RWPE2 (cell line): Measurements from ENCODE around the gene CRTC2.

ENCODE experiments used
- ATAC-seq: fragments of 200-7000 bp; cut with Tn5 transposase; 3 replicates; pipeline ENCODE4 v1.9.1; 2021; ENCODE audit warnings: low read depth
- DNase-seq: peaks from one replicate; pipeline ENCODE4 v3.0.0-alpha.2; 2020; ENCODE audit warnings: low spot score
- H3K27ac ChIP-seq: fragments of 450-650 bp; 2 replicates; pipeline ENCODE4 v1.5.1; 2017; ENCODE audit warnings: mild to moderate bottlenecking; ENCODE audit not compliant: poor library complexity, severe bottlenecking
- H3K27me3 ChIP-seq: fragments of 250-450 bp; sonication (Bioruptor Pico); 2 replicates; pipeline ENCODE4 v1.5.1; 2021; ENCODE audit warnings: mild to moderate bottlenecking, moderate library complexity; ENCODE audit not compliant: insufficient read depth, poor library complexity, severe bottlenecking
- H3K36me3 ChIP-seq: fragments of 250-450 bp; sonication (Bioruptor Pico); 2 replicates; pipeline ENCODE4 v1.5.1; 2020; ENCODE audit warnings: low read depth, mild to moderate bottlenecking, moderate library complexity
- H3K4me1 ChIP-seq: fragments of 250-450 bp; sonication (Bioruptor Pico); 2 replicates; pipeline ENCODE4 v1.5.1; 2021; ENCODE audit warnings: mild to moderate bottlenecking, moderate library complexity; ENCODE audit not compliant: insufficient read depth, poor library complexity, severe bottlenecking
- H3K4me3 ChIP-seq: fragments of 250-450 bp; sonication (Bioruptor Pico); 2 replicates; pipeline ENCODE4 v1.5.1; 2021; ENCODE audit warnings: mild to moderate bottlenecking, moderate library complexity; ENCODE audit not compliant: severe bottlenecking
- H3K9me3 ChIP-seq: fragments of 250-450 bp; sonication (Bioruptor Pico); 2 replicates; pipeline ENCODE4 v1.5.1; 2021; ENCODE audit warnings: mild to moderate bottlenecking, moderate library complexity; ENCODE audit not compliant: severe bottlenecking
- TF ChIP-seq, protein P1 (sequence below): fragments of 450-650 bp; IDR thresholded peaks from one replicate; pipeline ENCODE4 v1.5.1; 2017; ENCODE audit warnings: mild to moderate bottlenecking, moderate library complexity; ENCODE audit not compliant: poor library complexity, severe bottlenecking

CRTC2 gene

DNA sequence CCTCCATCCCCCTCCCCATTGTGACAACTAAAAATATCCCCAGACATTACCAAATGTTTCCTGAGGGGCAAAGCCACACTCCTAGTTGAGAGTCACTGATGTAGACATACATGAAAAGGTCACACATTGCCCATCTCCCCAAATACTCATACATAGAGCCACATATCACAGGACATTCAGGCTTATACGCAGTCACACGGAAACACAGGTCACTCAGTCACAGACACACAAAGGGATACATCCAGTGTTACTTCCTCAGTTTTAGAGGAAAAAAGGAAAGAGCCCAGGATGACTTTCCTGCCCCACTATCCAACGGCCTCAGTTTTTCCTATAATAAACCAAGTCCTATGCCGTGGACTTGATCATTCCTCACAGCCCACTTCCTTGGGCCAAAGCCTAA lies 3.0 kb upstream of the CRTC2 start:
- H3K4me1 ChIP-seq, result peaks cover 14% of the 10 kb centered on the region
- TF ChIP-seq, protein P1, sequence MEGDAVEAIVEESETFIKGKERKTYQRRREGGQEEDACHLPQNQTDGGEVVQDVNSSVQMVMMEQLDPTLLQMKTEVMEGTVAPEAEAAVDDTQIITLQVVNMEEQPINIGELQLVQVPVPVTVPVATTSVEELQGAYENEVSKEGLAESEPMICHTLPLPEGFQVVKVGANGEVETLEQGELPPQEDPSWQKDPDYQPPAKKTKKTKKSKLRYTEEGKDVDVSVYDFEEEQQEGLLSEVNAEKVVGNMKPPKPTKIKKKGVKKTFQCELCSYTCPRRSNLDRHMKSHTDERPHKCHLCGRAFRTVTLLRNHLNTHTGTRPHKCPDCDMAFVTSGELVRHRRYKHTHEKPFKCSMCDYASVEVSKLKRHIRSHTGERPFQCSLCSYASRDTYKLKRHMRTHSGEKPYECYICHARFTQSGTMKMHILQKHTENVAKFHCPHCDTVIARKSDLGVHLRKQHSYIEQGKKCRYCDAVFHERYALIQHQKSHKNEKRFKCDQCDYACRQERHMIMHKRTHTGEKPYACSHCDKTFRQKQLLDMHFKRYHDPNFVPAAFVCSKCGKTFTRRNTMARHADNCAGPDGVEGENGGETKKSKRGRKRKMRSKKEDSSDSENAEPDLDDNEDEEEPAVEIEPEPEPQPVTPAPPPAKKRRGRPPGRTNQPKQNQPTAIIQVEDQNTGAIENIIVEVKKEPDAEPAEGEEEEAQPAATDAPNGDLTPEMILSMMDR, result no peak
- H3K27me3 ChIP-seq, result no peaks in the 10 kb centered on the region
- H3K4me3 ChIP-seq, result no peak overlapping the region
- H3K27ac ChIP-seq, result peak overlapping the region; percentile 92
- H3K9me3 ChIP-seq, result no peaks in the 10 kb centered on the region
- DNase-seq (no peak), ATAC-seq (no peak)
- H3K36me3 ChIP-seq, result peaks cover 18% of the 10 kb centered on the region

DNA sequence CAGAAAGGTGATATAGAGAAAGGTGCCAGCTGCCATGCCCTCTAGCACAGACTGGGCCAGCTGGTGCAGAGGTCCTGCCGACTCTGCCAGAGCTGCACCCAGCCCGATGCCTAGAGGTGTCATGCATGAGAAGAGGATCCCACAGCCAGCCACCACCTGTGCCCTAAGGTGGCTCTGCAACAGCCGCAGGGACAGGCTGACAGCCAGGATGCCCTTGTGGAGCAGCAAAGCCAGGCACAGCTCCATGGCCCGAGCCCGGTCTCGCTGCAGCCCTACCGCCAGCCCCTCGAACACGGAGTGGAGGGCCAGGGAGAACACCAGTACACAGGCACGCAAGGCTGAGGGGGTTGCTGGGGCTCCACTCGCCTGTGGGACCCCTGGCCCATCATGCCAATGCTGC lies 1.8 kb upstream of the CRTC2 start:
- Histone ChIP-seq H3K4me3 (no peak overlapping the region), H3K9me3 (no peaks in the 10 kb centered on the region), H3K27me3 (no peaks in the 10 kb centered on the region), H3K36me3 (peaks cover 18% of the 10 kb centered on the region), H3K27ac (no peak overlapping the region), H3K4me1 (peaks cover 10% of the 10 kb centered on the region)
- DNase-seq (no peak), ATAC-seq (no peak)
- TF ChIP-seq, protein P1, result no peak

DNA sequence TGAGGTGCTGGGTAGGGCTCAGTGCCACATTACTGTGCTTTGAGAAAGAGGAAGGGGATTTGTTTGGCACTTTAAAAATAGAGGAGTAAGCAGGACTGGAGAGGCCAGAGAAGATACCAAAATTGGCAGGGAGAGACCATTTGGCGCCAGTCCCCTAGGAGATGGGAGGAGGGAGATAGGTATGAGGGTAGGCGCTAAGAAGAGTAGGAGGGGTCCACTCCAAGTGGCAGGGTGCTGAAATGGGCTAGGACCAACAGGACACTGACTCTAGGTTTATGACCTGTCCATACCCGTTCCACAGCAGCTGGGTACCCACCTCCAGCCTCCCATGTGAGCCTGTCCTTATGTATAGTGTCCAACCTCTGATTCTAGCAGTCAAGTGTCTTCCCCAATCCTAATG lies 1.0 kb upstream of the CRTC2 start:
- peak overlapping the region; percentile 66 for H3K27ac ChIP-seq
- H3K4me1 ChIP-seq, result peaks cover 3% of the 10 kb centered on the region
- DNase-seq (no peak), ATAC-seq (no peak)
- no peaks in the 10 kb centered on the region for H3K9me3 ChIP-seq
- no peak overlapping the region for H3K4me3 ChIP-seq
- peaks cover 18% of the 10 kb centered on the region for H3K36me3 ChIP-seq
- TF ChIP-seq, protein P1, result no peak
- H3K27me3 ChIP-seq, result no peaks in the 10 kb centered on the region

DNA sequence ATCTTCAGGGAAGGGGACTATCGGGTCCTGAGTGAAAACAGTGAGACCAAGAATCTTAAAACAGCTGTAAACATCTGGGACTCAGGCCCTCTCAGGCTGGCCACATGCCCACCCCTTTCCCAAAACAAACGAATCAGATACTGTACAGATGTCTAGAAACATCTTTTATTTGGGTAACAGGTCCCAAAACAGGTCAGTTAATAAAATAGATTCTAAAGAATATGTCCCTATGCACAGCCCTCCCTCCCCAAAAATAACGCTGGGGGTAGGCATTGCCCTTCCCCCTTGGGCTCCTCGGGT lies 499 bp upstream of the CRTC2 start:
- H3K36me3 ChIP-seq, result peaks cover 20% of the 10 kb centered on the region
- peaks cover 3% of the 10 kb centered on the region for H3K4me1 ChIP-seq
- H3K9me3 ChIP-seq, result no peaks in the 10 kb centered on the region
- H3K27me3 ChIP-seq, result no peaks in the 10 kb centered on the region
- DNase-seq (no peak), ATAC-seq (no peak)
- H3K27ac ChIP-seq, result peak overlapping the region; percentile 66
- TF ChIP-seq, protein P1, result no peak
- peak overlapping the region; percentile 79 for H3K4me3 ChIP-seq

DNA sequence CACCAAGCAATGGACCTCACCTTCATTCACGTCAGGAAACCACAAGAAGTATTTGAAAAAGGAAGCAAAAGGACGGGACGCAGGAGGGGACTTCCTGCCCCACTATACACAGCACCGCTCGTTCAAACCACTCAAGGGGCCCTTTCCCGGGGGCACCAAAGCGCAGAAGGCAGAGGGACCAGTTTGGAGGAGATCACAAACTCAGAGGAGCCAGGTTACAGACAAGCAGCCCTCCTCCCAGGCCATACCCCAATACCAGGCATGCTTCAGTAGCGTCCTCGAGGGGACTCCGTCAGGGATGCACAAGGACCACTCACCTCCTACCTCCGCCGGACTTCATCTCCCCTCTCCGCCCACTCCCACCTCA lies 685 bp downstream of the CRTC2 start:
- ATAC-seq, result peak; percentile 3; the same call in 2 of the 3 replicates
- Histone ChIP-seq H3K27me3 (no peaks in the 10 kb centered on the region), H3K27ac (peak overlapping the region; percentile 66), H3K4me3 (peak overlapping the region; percentile 79), H3K4me1 (peaks cover 3% of the 10 kb centered on the region), H3K9me3 (no peaks in the 10 kb centered on the region), H3K36me3 (peaks cover 32% of the 10 kb centered on the region)
- TF ChIP-seq, protein P1, result no peak
- DNase-seq, result no peak
